Neural cell (in vitro differentiated cells): ENCODE data around the gene TTN. TPM values are rescaled to one million over a fixed set of nuclear protein-coding genes. Genes with fewer than 3 reads are reported as not detected.

Experiments used
- H2AFZ ChIP-seq: fragments of 200-600, 300-800 bp; sonication (generic), shearing (Covaris generic); 2 replicates; pipeline ENCODE4 v1.6.0; 2014; ENCODE audit warnings: low read depth, mild to moderate bottlenecking, antibody characterized with exemption, low read length, moderate library complexity
- H3F3A ChIP-seq: fragments of 200-600 bp; shearing (Covaris generic); 2 replicates; pipeline ENCODE4 v1.6.1; 2016; ENCODE audit warnings: mild to moderate bottlenecking, moderate library complexity, mixed read lengths, antibody characterized with exemption, low read length; ENCODE audit not compliant: insufficient read depth, poor library complexity, severe bottlenecking
- H3K27ac ChIP-seq: fragments of 200-600, 300-800 bp; sonication (generic), shearing (Covaris generic); 2 replicates; pipeline ENCODE4 v1.5.1; 2014; ENCODE audit warnings: mild to moderate bottlenecking, low read length, moderate library complexity
- H3K27me3 ChIP-seq: fragments of 300-800, 200-600 bp; sonication (generic), shearing (Covaris generic); 2 replicates; pipeline ENCODE4 v1.6.0; 2014; ENCODE audit warnings: mild to moderate bottlenecking, low read depth, low read length, moderate library complexity; ENCODE audit not compliant: insufficient read depth
- H3K36me3 ChIP-seq: fragments of 300-800, 200-600 bp; sonication (generic), shearing (Covaris generic); 2 replicates; pipeline ENCODE4 v1.5.1; 2014; ENCODE audit warnings: mild to moderate bottlenecking, antibody characterized with exemption, low read length, moderate library complexity; ENCODE audit not compliant: insufficient read depth
- H3K4me2 ChIP-seq: fragments of 300-800, 200-600 bp; sonication (generic), shearing (Covaris generic); 2 replicates; pipeline ENCODE4 v1.6.0; 2014; ENCODE audit warnings: mild to moderate bottlenecking, low read length
- H3K4me3 ChIP-seq: fragments of 300-800, 200-600 bp; sonication (generic), shearing (Covaris generic); 2 replicates; pipeline ENCODE4 v1.5.1; 2014; ENCODE audit warnings: mild to moderate bottlenecking, low read length, moderate library complexity
- H3K79me2 ChIP-seq: fragments of 200-600 bp; shearing (Covaris generic); replicated peaks from 2 replicates; pipeline ENCODE4 v1.6.0; 2014; ENCODE audit warnings: mild to moderate bottlenecking, low read length, moderate library complexity; ENCODE audit not compliant: insufficient read depth
- H3K9ac ChIP-seq: fragments of 300-800, 200-600 bp; sonication (generic), shearing (Covaris generic); 2 replicates; pipeline ENCODE4 v1.6.1; 2016; ENCODE audit warnings: mild to moderate bottlenecking, low read length, mixed read lengths
- H3K9me2 ChIP-seq: fragments of 200-600 bp; shearing (Covaris generic); 2 replicates; pipeline ENCODE4 v1.6.1; 2016; ENCODE audit warnings: mild to moderate bottlenecking, low read length, mixed read lengths; ENCODE audit not compliant: insufficient read depth
- H3K9me3 ChIP-seq: fragments of 200-600, 300-800 bp; sonication (generic), shearing (Covaris generic); 2 replicates; pipeline ENCODE4 v1.6.1; 2016; ENCODE audit warnings: mild to moderate bottlenecking, mixed run types, low read length, moderate library complexity, mixed read lengths
- H4K20me1 ChIP-seq: fragments of 200-600 bp; shearing (Covaris generic); 2 replicates; pipeline ENCODE4 v1.6.1; 2016; ENCODE audit warnings: mild to moderate bottlenecking, mixed run types; ENCODE audit not compliant: insufficient read depth
- EP300 ChIP-seq: fragments of 450-650 bp; conservative IDR thresholded peaks from 2 replicates; pipeline ENCODE4 v1.6.1; 2014; ENCODE audit warnings: antibody characterized with exemption, mild to moderate bottlenecking, moderate library complexity; ENCODE audit not compliant: poor library complexity, severe bottlenecking
- EZH2 ChIP-seq: fragments of 200-600, 300-800 bp; shearing (Covaris generic), sonication (generic); IDR thresholded peaks from 2 replicates; pipeline ENCODE4 v1.6.1; 2014; ENCODE audit warnings: antibody characterized with exemption, low read length, borderline replicate concordance, mild to moderate bottlenecking; ENCODE audit not compliant: insufficient read depth, poor library complexity, severe bottlenecking
- MXI1 ChIP-seq: fragments of 450-650 bp; conservative IDR thresholded peaks from 2 replicates; pipeline ENCODE4 v1.6.1; 2014; ENCODE audit warnings: antibody characterized with exemption, mild to moderate bottlenecking; ENCODE audit not compliant: poor library complexity, severe bottlenecking
- POLR2AphosphoS5 ChIP-seq: IDR thresholded peaks from 2 replicates; pipeline ENCODE4 v1.6.1; 2012
- RAD21 ChIP-seq: fragments of 450-650 bp; conservative IDR thresholded peaks from 2 replicates; pipeline ENCODE4 v1.6.1; 2014; ENCODE audit warnings: antibody characterized with exemption, mild to moderate bottlenecking, moderate library complexity
- REST ChIP-seq: IDR thresholded peaks from 2 replicates; pipeline ENCODE4 v1.6.1; 2012; ENCODE audit warnings: borderline replicate concordance
- SMC3 ChIP-seq: fragments of 450-650 bp; conservative IDR thresholded peaks from 2 replicates; pipeline ENCODE4 v1.6.1; 2014; ENCODE audit warnings: antibody characterized with exemption, mild to moderate bottlenecking, moderate library complexity; ENCODE audit not compliant: poor library complexity
- TAF1 ChIP-seq: IDR thresholded peaks from 2 replicates; pipeline ENCODE4 v1.6.1; 2012; ENCODE audit warnings: low read depth
- polyA plus RNA-seq: library from polyadenylated mRNA; depleted of rRNA; stranded (reverse); fragments of >200 nt; gene quantifications from 2 replicates; pipeline ENCODE4 v1.2.3, GENCODE V29; 2014
- TF ChIP-seq, protein P1 (sequence below): fragments of 450-650 bp; IDR thresholded peaks from 2 replicates; pipeline ENCODE4 v1.5.1; 2014; ENCODE audit warnings: antibody characterized with exemption, mild to moderate bottlenecking, moderate library complexity; ENCODE audit not compliant: poor library complexity, severe bottlenecking

TTN gene
- polyA plus RNA-seq, 1 donor from 2014 or later, result 0.10 TPM

- Histone ChIP-seq H3K36me3 (no peaks in the 10 kb centered on the region), H3K27ac (no peak overlapping the region), H3K9me2 (no peaks in the 10 kb centered on the region), H3K79me2 (no peaks in the 10 kb centered on the region), H3K4me3 (no peak overlapping the region), H3K27me3 (no peaks in the 10 kb centered on the region), H3K4me2 (no peak overlapping the region), H3K9ac (no peak overlapping the region), H4K20me1 (no peaks in the 10 kb centered on the region), H3F3A (no peaks in the 10 kb centered on the region), H3K9me3 (no peaks in the 10 kb centered on the region), H2AFZ (no peak overlapping the region)
- TF ChIP-seq, protein P1, sequence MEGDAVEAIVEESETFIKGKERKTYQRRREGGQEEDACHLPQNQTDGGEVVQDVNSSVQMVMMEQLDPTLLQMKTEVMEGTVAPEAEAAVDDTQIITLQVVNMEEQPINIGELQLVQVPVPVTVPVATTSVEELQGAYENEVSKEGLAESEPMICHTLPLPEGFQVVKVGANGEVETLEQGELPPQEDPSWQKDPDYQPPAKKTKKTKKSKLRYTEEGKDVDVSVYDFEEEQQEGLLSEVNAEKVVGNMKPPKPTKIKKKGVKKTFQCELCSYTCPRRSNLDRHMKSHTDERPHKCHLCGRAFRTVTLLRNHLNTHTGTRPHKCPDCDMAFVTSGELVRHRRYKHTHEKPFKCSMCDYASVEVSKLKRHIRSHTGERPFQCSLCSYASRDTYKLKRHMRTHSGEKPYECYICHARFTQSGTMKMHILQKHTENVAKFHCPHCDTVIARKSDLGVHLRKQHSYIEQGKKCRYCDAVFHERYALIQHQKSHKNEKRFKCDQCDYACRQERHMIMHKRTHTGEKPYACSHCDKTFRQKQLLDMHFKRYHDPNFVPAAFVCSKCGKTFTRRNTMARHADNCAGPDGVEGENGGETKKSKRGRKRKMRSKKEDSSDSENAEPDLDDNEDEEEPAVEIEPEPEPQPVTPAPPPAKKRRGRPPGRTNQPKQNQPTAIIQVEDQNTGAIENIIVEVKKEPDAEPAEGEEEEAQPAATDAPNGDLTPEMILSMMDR, result no peak
- no peak for TF ChIP-seq MXI1
- no peak for TF ChIP-seq TAF1
Measured at GRCh38 chr2:178514664-178515063, 292.6 kb downstream of the TTN start.

- H2AFZ ChIP-seq, result no peak overlapping the region
- H3K27me3 ChIP-seq, result no peaks in the 10 kb centered on the region
- no peaks in the 10 kb centered on the region for H4K20me1 ChIP-seq
- H3K79me2 ChIP-seq, result no peaks in the 10 kb centered on the region
- H3K9me2 ChIP-seq, result no peaks in the 10 kb centered on the region
- no peak overlapping the region for H3K27ac ChIP-seq
- no peak overlapping the region for H3K4me2 ChIP-seq
- no peaks in the 10 kb centered on the region for H3K9me3 ChIP-seq
- H3K36me3 ChIP-seq, result no peaks in the 10 kb centered on the region
- TF ChIP-seq REST, result no peak
- no peak for TF ChIP-seq TAF1
- TF ChIP-seq MXI1, result no peak
- TF ChIP-seq RAD21, result no peak
- TF ChIP-seq EZH2, result no peak
- TF ChIP-seq, protein P1, result no peak
- TF ChIP-seq SMC3, result no peak
- TF ChIP-seq POLR2AphosphoS5, result no peak
- TF ChIP-seq EP300, result no peak
- no peak overlapping the region for H3K9ac ChIP-seq
- no peak overlapping the region for H3K4me3 ChIP-seq
- H3F3A ChIP-seq, result no peaks in the 10 kb centered on the region
Measured at GRCh38 chr2:178513876-178514275, 293.3 kb downstream of the TTN start.
